Endothelial cell of umbilical vein (primary cell): ENCODE results near the gene NR2E1. TPM values are rescaled to one million over a fixed set of nuclear protein-coding genes. Genes with fewer than 3 reads are reported as not detected.

Source experiments
- BruUV-seq: library from RNA; stranded (reverse); fragments of 400-500 nt; replicated peaks from 2 replicates; lab custom pipeline; 2021; lab: Mats Ljungman, UMichigan
- CTCF ChIA-PET: fragments of 300-600, 350-600 bp; sonication (Branson Sonifier 250); formaldehyde crosslinking; loops from one replicate; lab custom pipeline; 2021; ENCODE audit warnings: antibody characterized with exemption, inconsistent platforms; lab: Charles Lee
- POLR2A ChIA-PET: fragments of 300-600, 350-600 bp; sonication (Branson Sonifier 250); formaldehyde crosslinking; loops from one replicate; lab custom pipeline; 2021; ENCODE audit warnings: antibody characterized with exemption, inconsistent platforms; lab: Charles Lee
- DNase-seq: peaks from one replicate; pipeline ENCODE4 v3.0.0-alpha.2; 2011; ENCODE audit warnings: low read depth, low spot score
- FAIRE-seq: peaks from 2 replicates; lab custom pipeline; 2011; peaks lifted over from hg19 to GRCh38; lab: Jason Lieb, UNC
- H2AFZ ChIP-seq: 2 replicates; pipeline ENCODE4 v1.6.0; 2012; ENCODE audit warnings: low read depth, low read length, control low read depth, inconsistent platforms
- H3K27ac ChIP-seq: 2 replicates; pipeline ENCODE4 v1.5.1; 2011; ENCODE audit warnings: low read depth, mild to moderate bottlenecking, control low read depth, low read length, moderate library complexity; ENCODE audit not compliant: insufficient read depth
- H3K27me3 ChIP-seq, 2 experiments: 2 replicates each; pipeline versions ENCODE4 v1.6.0 to v1.6.1; 2011; ENCODE audit warnings: low read length in 2 of 2, mixed read lengths in 1 of 2; ENCODE audit not compliant: control insufficient read depth in 2 of 2, insufficient read depth in 2 of 2
- H3K36me3 ChIP-seq, 2 experiments: 2 replicates in 1 of 2; 3 replicates in 1 of 2; pipeline ENCODE4 v1.5.1; 2011; ENCODE audit warnings: low read length in 2 of 2, mild to moderate bottlenecking in 1 of 2, moderate library complexity in 1 of 2; ENCODE audit not compliant: control insufficient read depth in 2 of 2, insufficient read depth in 2 of 2; ENCODE audit errors: extremely low read depth in 1 of 2
- H3K4me1 ChIP-seq: 3 replicates; pipeline ENCODE4 v1.5.1; 2011; ENCODE audit warnings: mild to moderate bottlenecking, low read length; ENCODE audit not compliant: control insufficient read depth, insufficient read depth; ENCODE audit errors: extremely low read depth
- H3K4me2 ChIP-seq: 2 replicates; pipeline ENCODE4 v1.6.1; 2011; ENCODE audit warnings: low read length, control low read depth, mixed read lengths; ENCODE audit not compliant: insufficient read depth
- H3K4me3 ChIP-seq, 3 experiments: fragments of 200-600 bp in 1 of 3; sonication (generic), shearing (Covaris generic) in 1 of 3; replicated peaks in 1 of 3; 2 replicates each; pipeline ENCODE4 v1.5.1; 2011 to 2016; ENCODE audit warnings: control low read depth in 3 of 3, low read length in 3 of 3, mild to moderate bottlenecking in 2 of 3, inconsistent platforms in 1 of 3, low read depth in 1 of 3, moderate library complexity in 1 of 3; ENCODE audit not compliant: insufficient read depth in 1 of 3
- H3K79me2 ChIP-seq: 2 replicates; pipeline ENCODE4 v1.6.0; 2012; ENCODE audit warnings: low read length, inconsistent platforms; ENCODE audit not compliant: control insufficient read depth, insufficient read depth
- H3K9ac ChIP-seq: replicated peaks from 2 replicates; pipeline ENCODE3; 2011; ENCODE audit warnings: low read length, control low read depth; ENCODE audit not compliant: insufficient read depth; ENCODE audit errors: extremely low read depth
- H3K9me1 ChIP-seq: replicated peaks from 3 replicates; pipeline ENCODE4 v1.6.0; 2011; ENCODE audit warnings: mild to moderate bottlenecking, low read length; ENCODE audit not compliant: control insufficient read depth, insufficient read depth; ENCODE audit errors: extremely low read depth
- H3K9me3 ChIP-seq: replicated peaks from 2 replicates; pipeline ENCODE4 v1.5.1; 2012; ENCODE audit warnings: low read length, inconsistent platforms; ENCODE audit not compliant: control insufficient read depth, insufficient read depth
- H4K20me1 ChIP-seq: replicated peaks from 2 replicates; pipeline ENCODE3; 2011; ENCODE audit warnings: mild to moderate bottlenecking, low read length; ENCODE audit not compliant: control insufficient read depth, insufficient read depth; ENCODE audit errors: extremely low read depth
- CTCF ChIP-seq, 2 donors: IDR thresholded peaks; 1 replicate in 1 of 2; 2 replicates in 1 of 2; pipeline ENCODE4 v1.5.1; 2011; ENCODE audit warnings: low read length in 2 of 2, mild to moderate bottlenecking in 2 of 2, moderate library complexity in 2 of 2, control low read depth in 1 of 2, inconsistent platforms in 1 of 2, low read depth in 1 of 2; ENCODE audit not compliant: insufficient read depth in 1 of 2; ENCODE audit errors: extremely low read depth in 1 of 2
- EZH2 ChIP-seq: IDR thresholded peaks from 2 replicates; pipeline ENCODE4 v1.6.1; 2012; ENCODE audit warnings: borderline replicate concordance, low read depth, mild to moderate bottlenecking, moderate library complexity, low read length, inconsistent platforms; ENCODE audit not compliant: severe bottlenecking
- FOS ChIP-seq: IDR thresholded peaks from 2 replicates; pipeline ENCODE4 v1.6.1; 2011; ENCODE audit warnings: mild to moderate bottlenecking, low read length, moderate library complexity, borderline replicate concordance; ENCODE audit not compliant: insufficient read depth
- GATA2 ChIP-seq: IDR thresholded peaks from 2 replicates; pipeline ENCODE4 v1.7.0; 2011; ENCODE audit warnings: low read depth, mild to moderate bottlenecking, moderate library complexity, mixed read lengths, low read length; ENCODE audit not compliant: insufficient read length, insufficient read depth
- JUN ChIP-seq: IDR thresholded peaks from 2 replicates; pipeline ENCODE4 v1.6.1; 2011; ENCODE audit warnings: borderline replicate concordance, low read depth; ENCODE audit not compliant: insufficient read length, insufficient read depth
- MAX ChIP-seq: IDR thresholded peaks from 2 replicates; pipeline ENCODE4 v1.6.1; 2011; ENCODE audit not compliant: insufficient read depth, insufficient read length
- MYC ChIP-seq: IDR thresholded peaks from one replicate; pipeline ENCODE4 v1.6.1; 2011; ENCODE audit warnings: mild to moderate bottlenecking, low read depth, low read length
- POLR2A ChIP-seq: IDR thresholded peaks from 2 replicates; pipeline ENCODE4 v1.6.1; 2012; ENCODE audit warnings: low read depth, mild to moderate bottlenecking, control low read depth, low read length
- POLR2AphosphoS5 ChIP-seq: IDR thresholded peaks from 2 replicates; pipeline ENCODE4 v1.6.1; 2012; ENCODE audit warnings: low read depth, mild to moderate bottlenecking, control low read depth, low read length, moderate library complexity; ENCODE audit not compliant: insufficient read depth
- dilution Hi-C: fragments of 300-500 bp; cut with MboI; formaldehyde crosslinking; loops from one replicate; pipeline ENCODE4 v1.15.0; 2019; ENCODE audit warnings: low sequenced_read_pairs; ENCODE audit not compliant: extremely low pct_ligation_motif_present
- intact Hi-C: fragments of 100-400 bp; cut with micrococcal nuclease; formaldehyde crosslinking; loops from one replicate; pipeline ENCODE4 v1.10.0; 2022
- polyA plus RNA-seq, 4 experiments: library from polyadenylated mRNA; depleted of rRNA in 3 of 4; stranded (reverse) in 3 of 4; unstranded in 1 of 4; fragments of >200 nt; gene quantifications; 2 replicates each; pipeline versions ENCODE4 v1.2.1 to v1.2.3, GENCODE V29; 2011 to 2012; ENCODE audit warnings: missing spikeins in 1 of 4
- total RNA-seq: library from RNA; stranded (reverse); gene quantifications from 2 replicates; pipeline ENCODE4 v1.2.3, GENCODE V29; 2021

Gene NR2E1
- total and polyA plus RNA-seq, 2 donors (not counting 3 experiments of a cell fraction or from before 2014, with no cell fraction given) = not detected

DNA sequence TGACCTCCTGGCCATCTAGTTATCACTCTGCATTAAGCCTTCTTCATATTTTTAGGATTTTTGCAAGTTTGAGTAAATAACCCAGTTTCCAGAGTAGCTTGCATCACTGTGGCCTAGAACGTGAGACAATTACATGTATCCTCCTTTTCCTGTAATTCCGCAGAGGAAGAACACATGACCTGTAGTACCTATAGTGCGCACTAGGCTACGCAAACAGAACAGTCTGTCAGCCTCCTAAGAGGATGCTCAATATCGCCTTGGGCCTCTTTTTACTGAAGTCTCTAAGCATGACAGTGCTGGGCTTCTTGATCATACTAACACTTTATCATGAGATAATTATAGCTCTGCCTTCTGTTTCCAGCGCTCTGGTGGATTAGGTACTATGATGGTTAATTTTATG lies 20.2 kb upstream of the NR2E1 start:
- H3K9me1 ChIP-seq = no peaks in the 10 kb centered on the region
- no peak for FAIRE-seq
- H2AFZ ChIP-seq = no peak overlapping the region
- no peaks in the 10 kb centered on the region for H4K20me1 ChIP-seq
- no peak for TF ChIP-seq EZH2
- no peak for TF ChIP-seq FOS
- no peak for TF ChIP-seq MAX
- TF ChIP-seq MYC = no peak
- TF ChIP-seq CTCF (IDR thresholded peaks at IDR 0.05; ENCODE audit: extremely low read depth in 1 of 2, insufficient read depth in 1 of 2, low read depth in 1 of 2, low read length in 2 of 2) = no peak
- no peak for TF ChIP-seq JUN
- no peak for TF ChIP-seq POLR2AphosphoS5
- no peak for TF ChIP-seq POLR2A
- TF ChIP-seq GATA2 = no peak
- intact Hi-C loops = no loop called here
- H3K36me3 ChIP-seq = no peaks in the 10 kb centered on the region
- ChIA-PET POLR2A (no interaction called here), CTCF (no interaction called here)
- H3K27ac ChIP-seq = no peak overlapping the region
- no peak overlapping the region for H3K9ac ChIP-seq
- H3K79me2 ChIP-seq = no peaks in the 10 kb centered on the region
- H3K9me3 ChIP-seq = no peaks in the 10 kb centered on the region
- DNase-seq = no peak
- H3K4me3 ChIP-seq = no peak overlapping the region
- H3K4me2 ChIP-seq = no peak overlapping the region
- dilution Hi-C loops = no loop called here
- H3K4me1 ChIP-seq = no peaks in the 10 kb centered on the region
- no TSS peak for BruUV-seq
- H3K27me3 ChIP-seq = peaks cover 18 to 34% of the 10 kb centered on the region in 2 experiments
